DOHH2 (cell line): ENCODE data around the gene ARRDC3.

Experiments
- H3F3A ChIP-seq: fragments of 200-600 bp; sonication (generic), shearing (Covaris generic); 2 replicates; pipeline ENCODE4 v1.6.0; 2016; ENCODE audit warnings: antibody characterized with exemption, mild to moderate bottlenecking; ENCODE audit not compliant: control insufficient read depth, insufficient read depth
- H3K27ac ChIP-seq: fragments of 200-600 bp; sonication (generic); 2 replicates; pipeline ENCODE4 v1.5.1; 2014; ENCODE audit warnings: low read depth, mild to moderate bottlenecking, low read length, moderate library complexity
- H3K27me3 ChIP-seq: fragments of 200-600 bp; sonication (generic); 2 replicates; pipeline ENCODE4 v1.6.1; 2014; ENCODE audit warnings: mild to moderate bottlenecking, low read length, mixed read lengths; ENCODE audit not compliant: control insufficient read depth
- H3K36me3 ChIP-seq: fragments of 200-600 bp; sonication (generic); 2 replicates; pipeline ENCODE4 v1.6.1; 2014; ENCODE audit warnings: mild to moderate bottlenecking, low read length, moderate library complexity, mixed read lengths; ENCODE audit not compliant: control insufficient read depth
- H3K4me1 ChIP-seq: fragments of 200-600 bp; sonication (generic); 2 replicates; pipeline ENCODE4 v1.6.1; 2014; ENCODE audit warnings: mild to moderate bottlenecking, low read length, mixed read lengths; ENCODE audit not compliant: control insufficient read depth
- H3K4me2 ChIP-seq: fragments of 200-600 bp; sonication (generic); 2 replicates; pipeline ENCODE4 v1.6.0; 2014; ENCODE audit warnings: mild to moderate bottlenecking, low read length, moderate library complexity
- H3K4me3 ChIP-seq: fragments of 200-600 bp; sonication (generic); 2 replicates; pipeline ENCODE4 v1.5.1; 2014; ENCODE audit warnings: mild to moderate bottlenecking, low read length, mixed read lengths
- H3K79me2 ChIP-seq: fragments of 200-600 bp; sonication (generic); 2 replicates; pipeline ENCODE4 v1.6.1; 2014; ENCODE audit warnings: mild to moderate bottlenecking, low read length, mixed read lengths; ENCODE audit not compliant: control insufficient read depth
- H3K9me2 ChIP-seq: fragments of 200-600 bp; sonication (generic); replicated peaks from 2 replicates; pipeline ENCODE4 v1.6.1; 2014; ENCODE audit warnings: mild to moderate bottlenecking, low read length, mixed read lengths; ENCODE audit not compliant: control insufficient read depth
- H3K9me3 ChIP-seq: fragments of 200-600 bp; sonication (generic); 2 replicates; pipeline ENCODE4 v1.6.1; 2014; ENCODE audit warnings: antibody characterized with exemption, low read length, mixed read lengths; ENCODE audit not compliant: control insufficient read depth, insufficient read depth
- H4K20me1 ChIP-seq: fragments of 200-600 bp; sonication (generic); 2 replicates; pipeline ENCODE4 v1.6.0; 2014; ENCODE audit warnings: low read depth, mild to moderate bottlenecking, antibody characterized with exemption, low read length, moderate library complexity; ENCODE audit not compliant: control insufficient read depth, insufficient read depth
- CTCF ChIP-seq: fragments of 200-600 bp; sonication (generic); IDR thresholded peaks from one replicate; pipeline ENCODE4 v1.5.1; 2014; ENCODE audit warnings: antibody characterized with exemption, mild to moderate bottlenecking, low read depth, low read length; ENCODE audit not compliant: poor library complexity, severe bottlenecking
- EZH2phosphoT487 ChIP-seq: fragments of 200-600 bp; sonication (generic); IDR thresholded peaks from 2 replicates; pipeline ENCODE4 v1.6.1; 2017; ENCODE audit warnings: borderline replicate concordance, mild to moderate bottlenecking, antibody characterized with exemption, low read length, moderate library complexity, mixed read lengths

The ARRDC3 gene

GRCh38 chr5:91383956-91384300 is 811 bp upstream of the ARRDC3 start:
- TF ChIP-seq CTCF, result no peak
- TF ChIP-seq EZH2phosphoT487, result no peak
- peaks cover 49% of the 10 kb centered on the region for H3K79me2 ChIP-seq

DNA sequence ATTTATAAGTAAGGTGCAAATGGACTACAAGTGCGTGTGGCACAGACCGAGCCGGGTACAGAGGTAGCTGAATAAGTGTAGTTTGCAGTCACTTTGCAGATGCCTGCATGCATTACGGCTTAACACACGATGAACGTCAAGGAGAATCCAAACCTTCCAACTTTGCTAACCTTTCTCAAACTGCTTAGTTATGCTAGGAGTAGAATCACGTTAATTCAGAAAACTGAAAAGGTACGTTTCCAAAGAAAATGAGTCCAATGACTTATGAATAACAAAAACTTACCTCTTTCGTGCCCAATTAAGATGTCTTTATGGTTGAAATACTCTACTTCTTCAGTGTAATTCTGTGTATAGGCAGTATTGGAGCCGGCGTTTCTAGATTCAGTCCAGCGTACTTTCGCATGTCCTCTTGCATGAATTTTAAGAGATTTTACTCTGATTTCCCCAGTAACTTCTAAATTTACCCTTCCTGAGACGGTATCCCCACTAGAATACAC is 539 bp downstream of the ARRDC3 start:
- Histone ChIP-seq H3K9me3 (no peaks in the 10 kb centered on the region), H3F3A (peaks cover 23% of the 10 kb centered on the region), H4K20me1 (no peaks in the 10 kb centered on the region), H3K27me3 (no peaks in the 10 kb centered on the region), H3K9me2 (no peaks in the 10 kb centered on the region), H3K36me3 (peaks cover 41% of the 10 kb centered on the region), H3K4me3 (peak overlapping the region; percentile 95), H3K27ac (peak overlapping the region; percentile 91), H3K79me2 (peaks cover 62% of the 10 kb centered on the region), H3K4me1 (peaks cover 21% of the 10 kb centered on the region), H3K4me2 (peak overlapping the region; percentile 74)
- no peak for TF ChIP-seq CTCF
- no peak for TF ChIP-seq EZH2phosphoT487

More at GRCh38 chr5:91383956-91384300, 811 bp upstream of the ARRDC3 start:
- Histone ChIP-seq H3K9me2 (no peaks in the 10 kb centered on the region), H3K4me2 (peak overlapping the region; percentile 77), H4K20me1 (no peaks in the 10 kb centered on the region), H3K4me3 (peak overlapping the region; percentile 95), H3K27me3 (no peaks in the 10 kb centered on the region), H3K27ac (peak overlapping the region; percentile 91), H3K9me3 (no peaks in the 10 kb centered on the region), H3K36me3 (peaks cover 28% of the 10 kb centered on the region), H3F3A (peaks cover 23% of the 10 kb centered on the region), H3K4me1 (peaks cover 10% of the 10 kb centered on the region)

- peaks cover 48% of the 10 kb centered on the region for H3K36me3 ChIP-seq
- H3K9me3 ChIP-seq, result no peaks in the 10 kb centered on the region
- peaks cover 23% of the 10 kb centered on the region for H3F3A ChIP-seq
- H3K4me1 ChIP-seq, result peaks cover 21% of the 10 kb centered on the region
- TF ChIP-seq EZH2phosphoT487, result no peak
- TF ChIP-seq CTCF, result no peak
- H3K4me3 ChIP-seq, result peak overlapping the region; percentile 95
- peak overlapping the region; percentile 91 for H3K27ac ChIP-seq
- H3K4me2 ChIP-seq, result peak overlapping the region; percentile 74
- no peaks in the 10 kb centered on the region for H3K9me2 ChIP-seq
- H3K27me3 ChIP-seq, result no peaks in the 10 kb centered on the region
- H3K79me2 ChIP-seq, result peaks cover 69% of the 10 kb centered on the region
- no peaks in the 10 kb centered on the region for H4K20me1 ChIP-seq
Observed at GRCh38 chr5:91381774-91382359, 1.2 kb downstream of the ARRDC3 start.
